ENCODE data around the gene ZBED5. TPM values are rescaled to one million over a fixed set of nuclear protein-coding genes. Genes with fewer than 3 reads are reported as not detected.

The ZBED5 gene
- total RNA-seq, 1 donor from 2014 or later = 33.5 TPM

DNA sequence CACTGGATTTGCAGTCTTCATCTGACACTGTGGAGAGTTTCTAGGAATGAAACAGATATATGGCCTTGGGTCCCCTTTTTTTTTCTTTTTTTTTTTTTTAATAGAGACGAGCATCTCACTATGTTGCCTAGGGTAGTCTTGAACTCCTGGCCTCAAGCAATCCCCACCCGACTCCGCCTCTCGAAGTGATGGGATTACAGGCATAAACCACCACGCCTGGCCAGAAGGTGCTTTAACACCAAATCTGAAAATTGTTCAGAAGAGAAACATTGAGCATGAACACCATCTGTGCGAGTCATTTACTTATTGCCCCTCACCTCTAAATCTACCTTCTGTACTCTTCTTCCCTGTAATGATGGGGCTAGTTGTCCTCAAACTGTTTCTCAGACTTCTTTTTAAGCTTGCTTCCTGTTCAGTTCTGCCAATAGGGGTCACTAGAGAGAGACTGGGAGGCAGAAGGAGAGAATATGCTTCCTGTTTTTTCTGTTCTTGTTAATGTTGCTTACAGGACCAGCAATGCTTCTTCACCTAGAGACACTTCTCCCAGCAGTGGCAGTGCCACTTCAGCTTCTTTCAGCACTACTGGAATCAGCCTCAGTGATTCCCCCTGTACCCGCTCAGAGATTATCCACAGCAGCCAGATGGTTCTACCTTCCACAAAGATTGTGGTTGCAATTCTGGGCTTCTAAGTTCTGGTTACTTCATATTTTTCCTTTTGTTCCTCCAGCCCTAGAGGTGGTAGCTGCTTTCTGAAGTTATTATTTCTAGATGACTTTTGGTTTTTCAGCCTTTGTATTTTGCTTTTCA is 20.8 kb upstream of the ZBED5 start:
- Mint-ChIP-seq H3K36me3 (ENCODE audit: low read depth) (peaks cover under 1% of the 10 kb centered on the region), H3K27ac (ENCODE audit: unreplicated experiment) (no peak overlapping the region), H3K4me3 (ENCODE audit: unreplicated experiment) (no peak overlapping the region), H3K4me1 (ENCODE audit: low read depth) (peaks cover 27% of the 10 kb centered on the region), H3K9me3 (ENCODE audit: low read depth) (peaks cover under 1% of the 10 kb centered on the region), H3K27me3 (ENCODE audit: low read depth) (no peaks in the 10 kb centered on the region)
- TF ChIP-seq, protein P1, sequence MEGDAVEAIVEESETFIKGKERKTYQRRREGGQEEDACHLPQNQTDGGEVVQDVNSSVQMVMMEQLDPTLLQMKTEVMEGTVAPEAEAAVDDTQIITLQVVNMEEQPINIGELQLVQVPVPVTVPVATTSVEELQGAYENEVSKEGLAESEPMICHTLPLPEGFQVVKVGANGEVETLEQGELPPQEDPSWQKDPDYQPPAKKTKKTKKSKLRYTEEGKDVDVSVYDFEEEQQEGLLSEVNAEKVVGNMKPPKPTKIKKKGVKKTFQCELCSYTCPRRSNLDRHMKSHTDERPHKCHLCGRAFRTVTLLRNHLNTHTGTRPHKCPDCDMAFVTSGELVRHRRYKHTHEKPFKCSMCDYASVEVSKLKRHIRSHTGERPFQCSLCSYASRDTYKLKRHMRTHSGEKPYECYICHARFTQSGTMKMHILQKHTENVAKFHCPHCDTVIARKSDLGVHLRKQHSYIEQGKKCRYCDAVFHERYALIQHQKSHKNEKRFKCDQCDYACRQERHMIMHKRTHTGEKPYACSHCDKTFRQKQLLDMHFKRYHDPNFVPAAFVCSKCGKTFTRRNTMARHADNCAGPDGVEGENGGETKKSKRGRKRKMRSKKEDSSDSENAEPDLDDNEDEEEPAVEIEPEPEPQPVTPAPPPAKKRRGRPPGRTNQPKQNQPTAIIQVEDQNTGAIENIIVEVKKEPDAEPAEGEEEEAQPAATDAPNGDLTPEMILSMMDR (IDR thresholded peaks at IDR 0.05) = peak; percentile 81
- DNase-seq (ENCODE audit: low spot score) = no peak

DNA sequence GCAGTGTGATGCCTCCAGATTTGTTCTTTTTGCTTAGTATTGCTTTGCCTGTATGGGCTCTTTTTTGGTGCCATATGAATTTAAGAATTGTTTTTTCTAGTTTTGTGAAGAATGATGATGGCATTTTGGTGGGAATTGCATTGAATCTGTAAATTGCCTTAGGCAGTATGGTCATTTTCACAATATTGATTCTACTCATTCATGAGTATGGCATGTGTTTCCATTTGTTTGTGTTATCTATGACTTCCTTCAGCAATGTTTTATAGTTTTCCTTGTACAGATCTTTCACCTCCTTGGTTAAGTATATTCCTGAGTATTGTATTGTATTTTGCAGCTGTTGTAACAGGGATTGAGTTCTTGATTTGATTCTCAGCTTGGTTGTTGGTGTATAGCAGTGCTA is 18.3 kb upstream of the ZBED5 start:
- H3K9me3 Mint-ChIP-seq (ENCODE audit: low read depth) = peaks cover 15% of the 10 kb centered on the region
- peak overlapping the region; percentile 58 for H3K27ac Mint-ChIP-seq (ENCODE audit: unreplicated experiment)
- DNase-seq (ENCODE audit: low spot score) = no peak
- H3K4me1 Mint-ChIP-seq (ENCODE audit: low read depth) = peaks cover 27% of the 10 kb centered on the region
- H3K36me3 Mint-ChIP-seq (ENCODE audit: low read depth) = peaks cover 11% of the 10 kb centered on the region
- H3K4me3 Mint-ChIP-seq (ENCODE audit: unreplicated experiment) = no peak overlapping the region
- TF ChIP-seq, protein P1 (IDR thresholded peaks at IDR 0.05) = no peak
- H3K27me3 Mint-ChIP-seq (ENCODE audit: low read depth) = no peaks in the 10 kb centered on the region

DNA sequence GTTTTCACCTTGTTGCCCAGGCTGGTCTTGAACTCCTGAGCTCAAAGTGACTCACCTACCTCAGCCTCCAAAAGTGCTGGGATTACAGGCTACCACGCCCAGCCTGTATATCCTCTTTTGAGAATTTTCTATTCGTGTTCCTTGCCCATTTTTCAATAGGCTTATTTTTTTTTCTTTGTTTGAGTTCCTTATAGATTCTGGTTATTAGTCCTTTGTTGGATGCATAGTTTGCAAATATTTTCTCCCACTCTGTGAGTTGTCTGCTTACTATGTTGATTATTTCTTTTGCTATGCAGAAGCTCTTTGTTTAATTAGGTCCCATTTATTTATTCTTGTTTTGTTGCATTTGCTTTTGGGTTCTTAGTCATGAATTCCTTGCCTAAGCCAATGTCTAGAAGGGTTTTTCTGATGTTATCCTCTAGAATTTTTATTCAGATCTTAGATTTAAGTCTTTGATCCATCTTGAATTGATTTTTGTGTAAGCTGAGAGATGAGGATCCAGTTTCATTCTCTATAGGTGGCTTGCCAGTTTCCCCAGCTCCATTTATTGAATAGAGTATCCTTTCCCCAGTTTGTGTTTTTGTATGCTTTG is 17.7 kb upstream of the ZBED5 start:
- peaks cover 15% of the 10 kb centered on the region for H3K9me3 Mint-ChIP-seq (ENCODE audit: low read depth)
- H3K27me3 Mint-ChIP-seq (ENCODE audit: low read depth) = no peaks in the 10 kb centered on the region
- H3K27ac Mint-ChIP-seq (ENCODE audit: unreplicated experiment) = peak overlapping the region; percentile 58
- TF ChIP-seq, protein P1 (IDR thresholded peaks at IDR 0.05) = no peak
- no peak for DNase-seq (ENCODE audit: low spot score)
- no peak overlapping the region for H3K4me3 Mint-ChIP-seq (ENCODE audit: unreplicated experiment)
- H3K4me1 Mint-ChIP-seq (ENCODE audit: low read depth) = peaks cover 27% of the 10 kb centered on the region
- peaks cover 11% of the 10 kb centered on the region for H3K36me3 Mint-ChIP-seq (ENCODE audit: low read depth)

DNA sequence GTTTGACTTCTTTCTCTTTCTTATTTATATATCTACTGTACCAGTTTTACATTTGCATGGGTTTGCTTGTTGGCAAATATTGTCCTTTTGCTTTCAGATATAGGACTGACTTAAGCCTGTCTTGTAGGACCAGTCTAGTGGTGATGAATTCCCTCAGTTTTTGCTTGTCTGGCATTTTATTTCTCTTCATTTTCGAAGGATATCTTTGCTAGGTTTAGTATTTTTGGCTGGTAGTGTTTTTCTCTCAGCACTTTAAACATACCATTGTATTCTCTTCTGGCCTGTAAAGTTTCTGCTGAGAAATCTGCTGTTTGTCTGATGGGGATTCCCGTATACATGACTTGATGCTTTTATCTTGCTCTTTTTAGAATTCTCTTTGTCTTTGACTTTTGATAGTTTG is 14.2 kb upstream of the ZBED5 start:
- peaks cover 15% of the 10 kb centered on the region for H3K9me3 Mint-ChIP-seq (ENCODE audit: low read depth)
- H3K27ac Mint-ChIP-seq (ENCODE audit: unreplicated experiment) = no peak overlapping the region
- TF ChIP-seq, protein P1 (IDR thresholded peaks at IDR 0.05) = no peak
- H3K4me3 Mint-ChIP-seq (ENCODE audit: unreplicated experiment) = no peak overlapping the region
- peaks cover 11% of the 10 kb centered on the region for H3K36me3 Mint-ChIP-seq (ENCODE audit: low read depth)
- peaks cover 29% of the 10 kb centered on the region for H3K4me1 Mint-ChIP-seq (ENCODE audit: low read depth)
- no peaks in the 10 kb centered on the region for H3K27me3 Mint-ChIP-seq (ENCODE audit: low read depth)
- DNase-seq (ENCODE audit: low spot score) = no peak

DNA sequence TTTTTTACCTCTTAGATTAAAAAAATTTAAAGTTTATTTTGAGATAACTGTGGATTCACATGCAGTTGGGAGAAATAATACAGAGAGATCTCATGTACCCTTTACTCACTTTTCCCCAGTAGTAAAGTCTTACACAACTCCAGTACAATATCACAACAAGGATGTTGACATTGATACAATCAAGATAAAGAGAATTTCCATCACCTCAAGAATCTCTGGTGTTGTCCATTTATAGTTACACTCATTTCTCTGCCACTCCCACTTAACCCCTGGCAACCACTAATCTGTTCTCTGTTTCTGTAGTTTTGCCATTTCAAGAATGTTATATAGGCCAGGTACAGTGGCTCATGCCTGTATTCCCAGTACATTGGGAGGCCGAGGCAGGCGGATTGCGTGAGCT is 10.5 kb upstream of the ZBED5 start:
- TF ChIP-seq, protein P1 (IDR thresholded peaks at IDR 0.05) = no peak
- Mint-ChIP-seq H3K27ac (ENCODE audit: unreplicated experiment) (no peak overlapping the region), H3K4me3 (ENCODE audit: unreplicated experiment) (no peak overlapping the region), H3K36me3 (ENCODE audit: low read depth) (peaks cover 8% of the 10 kb centered on the region), H3K4me1 (ENCODE audit: low read depth) (peaks cover 34% of the 10 kb centered on the region), H3K27me3 (ENCODE audit: low read depth) (no peaks in the 10 kb centered on the region), H3K9me3 (ENCODE audit: low read depth) (peaks cover 12% of the 10 kb centered on the region)
- no peak for DNase-seq (ENCODE audit: low spot score)
